Body of pancreas (tissue), 4 donors: ENCODE measurements around the gene ANKRD22. TPM values are rescaled to one million over a fixed set of nuclear protein-coding genes. Genes with fewer than 3 reads are reported as not detected.
A peak's percentile ranks its signal among the peaks of the same experiment; 100 is the strongest.
"Not testable (repeated sequence)": the region's sequence is repeated elsewhere in the genome, so short reads cannot be mapped to it uniquely, and the experiment has no call there.

ENCODE experiments used
- ATAC-seq: fragments of 150-250 bp; one replicate; pipeline ENCODE4 v1.9.1; 2016
- DNase-seq, 4 donors: peaks; one replicate each; pipeline ENCODE4 v3.0.0-alpha.2; 2019
- H3K27ac ChIP-seq, 4 donors: fragments of 200-600 bp; sonication (generic); 1 replicate in 3 of 4; 2 replicates in 1 of 4; pipeline versions ENCODE4 v1.5.1 to v1.6.1; 2016 to 2019; ENCODE audit warnings: mild to moderate bottlenecking in 1 of 4, mixed read lengths in 1 of 4, moderate library complexity in 1 of 4
- H3K27me3 ChIP-seq, 2 donors: fragments of 200-600 bp; sonication (generic); one replicate each; pipeline ENCODE4 v1.6.0; 2016; ENCODE audit warnings: mild to moderate bottlenecking in 1 of 2
- H3K36me3 ChIP-seq, 2 donors: fragments of 200-600 bp; sonication (generic); replicated peaks in 1 of 2; 2 replicates each; pipeline ENCODE4 v1.5.1; 2016; ENCODE audit warnings: low read depth in 2 of 2; ENCODE audit not compliant: insufficient read depth in 1 of 2
- H3K4me1 ChIP-seq: fragments of 200-600 bp; sonication (generic); one replicate; pipeline ENCODE4 v1.6.0; 2016
- H3K4me3 ChIP-seq, 2 donors: fragments of 200-600 bp; sonication (generic); 1 replicate in 1 of 2; 2 replicates in 1 of 2; pipeline ENCODE4 v1.5.1; 2016 to 2019
- H3K9me3 ChIP-seq, 3 donors: fragments of 200-600 bp; sonication (generic); 1 replicate in 2 of 3; 2 replicates in 1 of 3; pipeline ENCODE4 v1.5.1; 2016
- CTCF ChIP-seq, 7 experiments: fragments of 450-650 bp in 4 of 7; fragments of 200-600 bp in 3 of 7; sonication (generic) in 3 of 7; IDR thresholded peaks; one replicate each; pipeline ENCODE4 v1.5.1; 2016 to 2019; ENCODE audit warnings: antibody characterized with exemption in 7 of 7
- POLR2A ChIP-seq, 3 donors: fragments of 450-650 bp; IDR thresholded peaks; one replicate each; pipeline ENCODE4 v1.6.1; 2016; ENCODE audit warnings: antibody characterized with exemption in 3 of 3, mild to moderate bottlenecking in 2 of 3
- WGBS, 2 donors: methylation state at CpG; one replicate each; pipeline ENCODE4 v1.1.5; 2017; 5-methylcytosine and 5-hydroxymethylcytosine counted together
- intact Hi-C: fragments of 100-400 bp; cut with DNase I; formaldehyde crosslinking; loops from one replicate; pipeline ENCODE4 v1.15.1; 2023
- total RNA-seq, 2 donors: library from RNA; depleted of rRNA; stranded (reverse); fragments of >200 nt; gene quantifications; one replicate each; pipeline ENCODE4 v1.1.0, GENCODE V29; 2016

Gene ANKRD22
- total RNA-seq, 2 donors from 2014 or later = 5.9 to 13.5 TPM

GRCh38 chr10:88883448-88883809 is 31.8 kb upstream of the ANKRD22 start:
- peaks cover 16% of the 10 kb centered on the region for H3K4me1 ChIP-seq
- DNase-seq = no peak
- H3K27ac ChIP-seq = no peak overlapping the region
- TF ChIP-seq POLR2A (IDR thresholded peaks at IDR 0.05) (no peak), CTCF (IDR thresholded peaks at IDR 0.05) (no peak)
- H3K4me3 ChIP-seq = no peak overlapping the region
- ATAC-seq = no peak
- no peaks in the 10 kb centered on the region for H3K36me3 ChIP-seq
- intact Hi-C loops = no loop called here
- H3K9me3 ChIP-seq = no peaks in the 10 kb centered on the region
- 59 to 65% methylated on average over 2 of the region's 2 CpGs for WGBS, 2 donors
- no peaks in the 10 kb centered on the region for H3K27me3 ChIP-seq

GRCh38 chr10:88882646-88883447 is 31.2 kb upstream of the ANKRD22 start:
- 64 to 67% methylated on average over 8 of the region's 8 CpGs for WGBS, 2 donors
- H3K9me3 ChIP-seq, H3K36me3 ChIP-seq, DNase-seq, intact Hi-C loops, H3K27me3 ChIP-seq, H3K4me3 ChIP-seq, ATAC-seq: not testable (repeated sequence)
- Histone ChIP-seq H3K27ac (peak overlapping the region in 1 of 4 donors; percentile 13), H3K4me1 (peaks cover 16% of the 10 kb centered on the region)

DNA sequence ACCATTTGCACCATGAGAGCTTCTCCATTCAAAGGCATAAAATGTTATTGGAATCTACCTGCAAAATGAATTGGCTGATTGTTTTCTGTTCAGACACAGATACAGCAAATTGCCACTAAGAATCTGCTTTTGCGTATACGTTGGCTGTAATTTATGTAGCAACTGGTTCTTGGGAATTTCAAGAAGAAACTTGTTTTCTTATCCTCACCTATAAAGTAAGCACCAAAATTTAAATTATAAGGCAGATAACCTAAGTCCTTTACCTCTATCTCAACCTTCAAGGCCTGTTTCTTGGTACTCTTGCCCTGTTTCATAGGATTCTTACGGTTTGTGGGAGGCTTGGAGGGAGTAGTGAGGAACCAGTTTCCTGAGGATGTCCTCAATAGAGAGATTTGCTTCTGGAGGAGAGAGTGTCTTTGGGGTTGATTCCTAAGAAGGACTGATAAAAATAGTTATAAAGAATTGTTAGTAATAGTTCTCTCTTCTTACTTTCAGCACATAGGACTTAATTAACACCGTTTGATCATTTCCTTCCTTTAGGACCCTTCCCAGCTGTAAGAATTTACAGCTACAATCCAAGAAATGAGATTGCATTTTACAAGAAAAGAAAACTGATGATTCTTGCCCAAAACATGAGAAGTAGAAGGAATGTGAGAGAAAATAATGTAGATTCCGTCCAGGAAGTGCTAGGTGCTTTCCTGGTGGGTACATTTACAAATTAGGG is 30.4 kb upstream of the ANKRD22 start:
- Histone ChIP-seq H3K27ac (peak overlapping the region in 1 of 4 donors; percentile 13), H3K4me3 (no peak overlapping the region), H3K4me1 (peaks cover 16% of the 10 kb centered on the region), H3K36me3 (no peaks in the 10 kb centered on the region), H3K27me3 (no peaks in the 10 kb centered on the region), H3K9me3 (no peaks in the 10 kb centered on the region)
- TF ChIP-seq CTCF (IDR thresholded peaks at IDR 0.05) = no peak
- TF ChIP-seq POLR2A (IDR thresholded peaks at IDR 0.05) = no peak
- WGBS, 2 donors = 76 to 86% methylated on average over 5 of the region's 5 CpGs
- ATAC-seq = no peak
- no peak for DNase-seq
- intact Hi-C loops = no loop called here

DNA sequence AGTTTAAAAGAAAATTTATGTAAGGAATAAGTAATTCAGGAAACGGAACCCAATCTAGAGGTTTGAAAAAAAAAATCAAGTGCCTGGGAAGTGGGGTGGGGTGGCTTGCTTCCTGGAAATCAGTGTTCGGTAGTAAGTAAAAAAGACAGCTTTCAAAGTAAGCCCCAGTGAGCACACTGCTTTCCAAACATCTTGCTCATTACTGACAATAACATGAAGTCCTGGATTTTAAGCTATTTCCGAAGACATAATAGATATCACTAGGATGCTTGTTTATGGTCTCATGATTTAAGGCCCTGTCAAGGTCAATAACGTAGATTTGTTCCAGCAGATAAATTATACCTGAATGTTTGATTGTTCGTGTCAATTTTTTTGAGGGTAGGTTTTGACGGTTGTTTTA is 29.7 kb upstream of the ANKRD22 start:
- no peaks in the 10 kb centered on the region for H3K9me3 ChIP-seq
- H3K27ac ChIP-seq = peak overlapping the region in 2 of 4 donors; percentile 86 to 90
- 31 to 38% methylated on average over 6 of the region's 6 CpGs for WGBS, 2 donors
- DNase-seq (no peak), ATAC-seq (no peak)
- peaks cover 16% of the 10 kb centered on the region for H3K4me1 ChIP-seq
- no peak overlapping the region for H3K4me3 ChIP-seq
- no peaks in the 10 kb centered on the region for H3K27me3 ChIP-seq
- intact Hi-C loops = no loop called here
- no peaks in the 10 kb centered on the region for H3K36me3 ChIP-seq
- TF ChIP-seq POLR2A (IDR thresholded peaks at IDR 0.05) (no peak), CTCF (IDR thresholded peaks at IDR 0.05) (no peak)

- TF ChIP-seq POLR2A (IDR thresholded peaks at IDR 0.05) (peak; percentile 54 to 75 (median 70)), CTCF (IDR thresholded peaks at IDR 0.05) (peak in 4 of 7 experiments; percentile 5 to 33 (median 25))
- Histone ChIP-seq H3K27ac (peak overlapping the region; percentile 77 to 90 (median 84)), H3K27me3 (no peaks in the 10 kb centered on the region), H3K36me3 (no peaks in the 10 kb centered on the region), H3K4me1 (peaks cover 16% of the 10 kb centered on the region), H3K9me3 (no peaks in the 10 kb centered on the region), H3K4me3 (peak overlapping the region; percentile 73 to 74)
- intact Hi-C loops = no loop called here
- DNase-seq (peak; percentile 70 to 84 (median 80)), ATAC-seq (peak; percentile 89)
- WGBS, 2 donors = 0% methylated on average over 12 to 83 of the region's 84 CpGs
Measured at GRCh38 chr10:88880282-88881076, 28.8 kb upstream of the ANKRD22 start.
